WI38 (cell line): ENCODE results near the gene KLHL17.

Experiments
- H3K4me3 ChIP-seq: 2 replicates; pipeline ENCODE4 v1.5.1; 2011; ENCODE audit warnings: low read depth, mild to moderate bottlenecking, control low read depth, low read length
- CTCF ChIP-seq: IDR thresholded peaks from 2 replicates; pipeline ENCODE4 v1.5.1; 2012; ENCODE audit warnings: low read depth, mild to moderate bottlenecking, control low read depth, low read length

The KLHL17 gene

GRCh38 chr1:914891-915280 is 45.5 kb upstream of the KLHL17 start:
- no peak for TF ChIP-seq CTCF
- H3K4me3 ChIP-seq, result no peak overlapping the region

GRCh38 chr1:915295-916172 is 44.9 kb upstream of the KLHL17 start:
- no peak for TF ChIP-seq CTCF
- no peak overlapping the region for H3K4me3 ChIP-seq

- H3K4me3 ChIP-seq, result no peak overlapping the region
- TF ChIP-seq CTCF, result no peak
Measured at GRCh38 chr1:916173-917075, 44.0 kb upstream of the KLHL17 start.

GRCh38 chr1:917076-917459 is 43.3 kb upstream of the KLHL17 start:
- no peak for TF ChIP-seq CTCF
- no peak overlapping the region for H3K4me3 ChIP-seq

- no peak for TF ChIP-seq CTCF
- no peak overlapping the region for H3K4me3 ChIP-seq
Measured at GRCh38 chr1:917466-918091, 42.8 kb upstream of the KLHL17 start.

GRCh38 chr1:918353-918752 is 42.0 kb upstream of the KLHL17 start:
- no peak for TF ChIP-seq CTCF
- no peak overlapping the region for H3K4me3 ChIP-seq

- TF ChIP-seq CTCF, result no peak
- H3K4me3 ChIP-seq, result no peak overlapping the region
Measured at GRCh38 chr1:918843-919242, 41.5 kb upstream of the KLHL17 start.
